Neural cell (in vitro differentiated cells): Measurements from ENCODE around the gene PRRT1B. TPM values are rescaled to one million over a fixed set of nuclear protein-coding genes. Genes with fewer than 3 reads are reported as not detected.

Experiments used
- H2AFZ ChIP-seq: fragments of 200-600, 300-800 bp; sonication (generic), shearing (Covaris generic); 2 replicates; pipeline ENCODE4 v1.6.0; 2014; ENCODE audit warnings: low read depth, mild to moderate bottlenecking, antibody characterized with exemption, low read length, moderate library complexity
- H3F3A ChIP-seq: fragments of 200-600 bp; shearing (Covaris generic); 2 replicates; pipeline ENCODE4 v1.6.1; 2016; ENCODE audit warnings: mild to moderate bottlenecking, moderate library complexity, mixed read lengths, antibody characterized with exemption, low read length; ENCODE audit not compliant: insufficient read depth, poor library complexity, severe bottlenecking
- H3K27ac ChIP-seq: fragments of 200-600, 300-800 bp; sonication (generic), shearing (Covaris generic); 2 replicates; pipeline ENCODE4 v1.5.1; 2014; ENCODE audit warnings: mild to moderate bottlenecking, low read length, moderate library complexity
- H3K27me3 ChIP-seq: fragments of 300-800, 200-600 bp; sonication (generic), shearing (Covaris generic); 2 replicates; pipeline ENCODE4 v1.6.0; 2014; ENCODE audit warnings: mild to moderate bottlenecking, low read depth, low read length, moderate library complexity; ENCODE audit not compliant: insufficient read depth
- H3K36me3 ChIP-seq: fragments of 300-800, 200-600 bp; sonication (generic), shearing (Covaris generic); 2 replicates; pipeline ENCODE4 v1.5.1; 2014; ENCODE audit warnings: mild to moderate bottlenecking, antibody characterized with exemption, low read length, moderate library complexity; ENCODE audit not compliant: insufficient read depth
- H3K4me2 ChIP-seq: fragments of 300-800, 200-600 bp; sonication (generic), shearing (Covaris generic); 2 replicates; pipeline ENCODE4 v1.6.0; 2014; ENCODE audit warnings: mild to moderate bottlenecking, low read length
- H3K4me3 ChIP-seq: fragments of 300-800, 200-600 bp; sonication (generic), shearing (Covaris generic); 2 replicates; pipeline ENCODE4 v1.5.1; 2014; ENCODE audit warnings: mild to moderate bottlenecking, low read length, moderate library complexity
- H3K79me2 ChIP-seq: fragments of 200-600 bp; shearing (Covaris generic); replicated peaks from 2 replicates; pipeline ENCODE4 v1.6.0; 2014; ENCODE audit warnings: mild to moderate bottlenecking, low read length, moderate library complexity; ENCODE audit not compliant: insufficient read depth
- H3K9ac ChIP-seq: fragments of 300-800, 200-600 bp; sonication (generic), shearing (Covaris generic); 2 replicates; pipeline ENCODE4 v1.6.1; 2016; ENCODE audit warnings: mild to moderate bottlenecking, low read length, mixed read lengths
- H3K9me2 ChIP-seq: fragments of 200-600 bp; shearing (Covaris generic); 2 replicates; pipeline ENCODE4 v1.6.1; 2016; ENCODE audit warnings: mild to moderate bottlenecking, low read length, mixed read lengths; ENCODE audit not compliant: insufficient read depth
- H3K9me3 ChIP-seq: fragments of 200-600, 300-800 bp; sonication (generic), shearing (Covaris generic); 2 replicates; pipeline ENCODE4 v1.6.1; 2016; ENCODE audit warnings: mild to moderate bottlenecking, mixed run types, low read length, moderate library complexity, mixed read lengths
- H4K20me1 ChIP-seq: fragments of 200-600 bp; shearing (Covaris generic); 2 replicates; pipeline ENCODE4 v1.6.1; 2016; ENCODE audit warnings: mild to moderate bottlenecking, mixed run types; ENCODE audit not compliant: insufficient read depth
- EP300 ChIP-seq: fragments of 450-650 bp; conservative IDR thresholded peaks from 2 replicates; pipeline ENCODE4 v1.6.1; 2014; ENCODE audit warnings: antibody characterized with exemption, mild to moderate bottlenecking, moderate library complexity; ENCODE audit not compliant: poor library complexity, severe bottlenecking
- EZH2 ChIP-seq: fragments of 200-600, 300-800 bp; shearing (Covaris generic), sonication (generic); IDR thresholded peaks from 2 replicates; pipeline ENCODE4 v1.6.1; 2014; ENCODE audit warnings: antibody characterized with exemption, low read length, borderline replicate concordance, mild to moderate bottlenecking; ENCODE audit not compliant: insufficient read depth, poor library complexity, severe bottlenecking
- MXI1 ChIP-seq: fragments of 450-650 bp; conservative IDR thresholded peaks from 2 replicates; pipeline ENCODE4 v1.6.1; 2014; ENCODE audit warnings: antibody characterized with exemption, mild to moderate bottlenecking; ENCODE audit not compliant: poor library complexity, severe bottlenecking
- POLR2AphosphoS5 ChIP-seq: IDR thresholded peaks from 2 replicates; pipeline ENCODE4 v1.6.1; 2012
- RAD21 ChIP-seq: fragments of 450-650 bp; conservative IDR thresholded peaks from 2 replicates; pipeline ENCODE4 v1.6.1; 2014; ENCODE audit warnings: antibody characterized with exemption, mild to moderate bottlenecking, moderate library complexity
- REST ChIP-seq: IDR thresholded peaks from 2 replicates; pipeline ENCODE4 v1.6.1; 2012; ENCODE audit warnings: borderline replicate concordance
- SMC3 ChIP-seq: fragments of 450-650 bp; conservative IDR thresholded peaks from 2 replicates; pipeline ENCODE4 v1.6.1; 2014; ENCODE audit warnings: antibody characterized with exemption, mild to moderate bottlenecking, moderate library complexity; ENCODE audit not compliant: poor library complexity
- TAF1 ChIP-seq: IDR thresholded peaks from 2 replicates; pipeline ENCODE4 v1.6.1; 2012; ENCODE audit warnings: low read depth
- polyA plus RNA-seq: library from polyadenylated mRNA; depleted of rRNA; stranded (reverse); fragments of >200 nt; gene quantifications from 2 replicates; pipeline ENCODE4 v1.2.3, GENCODE V29; 2014
- TF ChIP-seq, protein P1 (sequence below): fragments of 450-650 bp; IDR thresholded peaks from 2 replicates; pipeline ENCODE4 v1.5.1; 2014; ENCODE audit warnings: antibody characterized with exemption, mild to moderate bottlenecking, moderate library complexity; ENCODE audit not compliant: poor library complexity, severe bottlenecking

PRRT1B gene
- polyA plus RNA-seq, 1 donor from 2014 or later, result not detected

DNA sequence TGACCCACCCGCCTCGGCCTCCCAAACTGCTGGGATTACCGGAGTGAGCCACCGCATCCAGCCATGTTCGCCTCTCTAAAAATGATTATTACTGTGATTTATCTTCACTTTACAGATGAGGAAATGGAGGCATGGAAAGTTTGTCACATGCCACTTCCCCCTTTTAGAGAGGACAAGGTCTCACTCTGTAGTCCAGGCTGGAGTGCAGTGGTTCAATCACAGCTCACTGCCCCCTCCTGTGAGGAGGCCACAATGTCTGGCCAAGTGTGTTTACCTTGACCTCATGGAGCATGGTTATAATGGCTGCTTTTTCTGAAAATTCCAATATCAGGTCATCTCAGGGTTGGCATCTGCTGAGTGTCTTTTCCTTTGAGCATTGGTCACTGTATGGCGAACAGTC, 6.7 kb downstream of the PRRT1B start:
- no peak overlapping the region for H3K9ac ChIP-seq
- H3K9me3 ChIP-seq, result peaks cover 5% of the 10 kb centered on the region
- H3K79me2 ChIP-seq, result no peaks in the 10 kb centered on the region
- no peaks in the 10 kb centered on the region for H3K36me3 ChIP-seq
- H3K9me2 ChIP-seq, result no peaks in the 10 kb centered on the region
- H3F3A ChIP-seq, result no peaks in the 10 kb centered on the region
- no peak overlapping the region for H3K4me3 ChIP-seq
- no peaks in the 10 kb centered on the region for H4K20me1 ChIP-seq
- TF ChIP-seq, protein P1, sequence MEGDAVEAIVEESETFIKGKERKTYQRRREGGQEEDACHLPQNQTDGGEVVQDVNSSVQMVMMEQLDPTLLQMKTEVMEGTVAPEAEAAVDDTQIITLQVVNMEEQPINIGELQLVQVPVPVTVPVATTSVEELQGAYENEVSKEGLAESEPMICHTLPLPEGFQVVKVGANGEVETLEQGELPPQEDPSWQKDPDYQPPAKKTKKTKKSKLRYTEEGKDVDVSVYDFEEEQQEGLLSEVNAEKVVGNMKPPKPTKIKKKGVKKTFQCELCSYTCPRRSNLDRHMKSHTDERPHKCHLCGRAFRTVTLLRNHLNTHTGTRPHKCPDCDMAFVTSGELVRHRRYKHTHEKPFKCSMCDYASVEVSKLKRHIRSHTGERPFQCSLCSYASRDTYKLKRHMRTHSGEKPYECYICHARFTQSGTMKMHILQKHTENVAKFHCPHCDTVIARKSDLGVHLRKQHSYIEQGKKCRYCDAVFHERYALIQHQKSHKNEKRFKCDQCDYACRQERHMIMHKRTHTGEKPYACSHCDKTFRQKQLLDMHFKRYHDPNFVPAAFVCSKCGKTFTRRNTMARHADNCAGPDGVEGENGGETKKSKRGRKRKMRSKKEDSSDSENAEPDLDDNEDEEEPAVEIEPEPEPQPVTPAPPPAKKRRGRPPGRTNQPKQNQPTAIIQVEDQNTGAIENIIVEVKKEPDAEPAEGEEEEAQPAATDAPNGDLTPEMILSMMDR, result no peak
- TF ChIP-seq REST (no peak), EZH2 (no peak), POLR2AphosphoS5 (no peak), SMC3 (no peak), TAF1 (no peak), EP300 (no peak), MXI1 (no peak), RAD21 (no peak)
- H3K27me3 ChIP-seq, result peaks cover 37% of the 10 kb centered on the region
- no peak overlapping the region for H3K27ac ChIP-seq
- H3K4me2 ChIP-seq, result no peak overlapping the region
- no peak overlapping the region for H2AFZ ChIP-seq

DNA sequence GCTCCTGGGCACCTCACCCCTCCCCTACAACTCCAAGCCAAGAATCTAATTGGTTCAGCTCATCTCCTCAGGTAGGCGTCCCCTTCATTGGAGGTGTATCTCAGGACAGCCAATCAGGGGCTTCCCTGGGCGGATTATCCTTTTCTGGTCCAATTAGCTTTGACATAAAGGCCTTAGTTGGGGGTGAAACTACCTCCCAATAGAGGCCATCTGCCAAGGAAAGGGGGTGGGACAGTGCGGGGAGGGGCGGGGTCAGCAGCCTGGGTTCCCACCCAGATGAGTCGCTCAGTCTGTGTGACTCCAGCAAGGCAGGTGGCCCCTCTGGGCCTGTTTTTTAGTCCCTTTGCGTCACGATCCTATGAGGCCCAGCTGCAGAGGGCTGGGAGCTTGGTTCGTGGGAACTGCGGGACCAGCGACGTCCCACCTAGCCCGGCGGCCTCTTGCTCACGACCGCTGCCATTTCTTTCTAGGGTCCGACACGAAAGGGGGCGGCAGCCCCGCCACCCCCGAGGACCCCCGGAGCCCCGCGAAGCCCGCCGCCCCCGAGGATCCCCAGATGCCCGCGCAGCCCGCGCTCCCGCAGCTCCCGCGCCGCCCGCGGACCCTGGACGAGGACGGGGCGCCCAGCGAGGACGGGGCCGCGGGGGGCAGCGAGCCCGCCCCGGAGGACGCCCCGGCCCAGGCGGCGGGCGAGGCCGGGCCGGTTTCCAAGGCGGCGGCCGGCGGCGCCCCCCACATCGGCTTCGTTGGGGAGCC, 8.9 kb downstream of the PRRT1B start:
- H3K79me2 ChIP-seq, result no peaks in the 10 kb centered on the region
- no peak overlapping the region for H2AFZ ChIP-seq
- H3K4me2 ChIP-seq, result no peak overlapping the region
- H4K20me1 ChIP-seq, result no peaks in the 10 kb centered on the region
- H3K27ac ChIP-seq, result no peak overlapping the region
- no peak overlapping the region for H3K4me3 ChIP-seq
- H3K9me3 ChIP-seq, result peaks cover 5% of the 10 kb centered on the region
- H3F3A ChIP-seq, result no peaks in the 10 kb centered on the region
- TF ChIP-seq SMC3, result no peak
- TF ChIP-seq, protein P1, result no peak
- TF ChIP-seq TAF1, result no peak
- no peak for TF ChIP-seq MXI1
- no peak for TF ChIP-seq REST
- no peak for TF ChIP-seq POLR2AphosphoS5
- no peak for TF ChIP-seq EP300
- TF ChIP-seq RAD21, result no peak
- TF ChIP-seq EZH2, result no peak
- no peaks in the 10 kb centered on the region for H3K36me3 ChIP-seq
- H3K9ac ChIP-seq, result no peak overlapping the region
- peaks cover 29% of the 10 kb centered on the region for H3K27me3 ChIP-seq
- no peaks in the 10 kb centered on the region for H3K9me2 ChIP-seq
